SK-N-MC (cell line): Measurements from ENCODE around the gene ADAM33.

Experiments
- EZH2 ChIP-seq: fragments of 200-600 bp; sonication (generic); IDR thresholded peaks from one replicate; pipeline ENCODE4 v1.6.1; 2017; ENCODE audit warnings: antibody characterized with exemption
- FOXP2 ChIP-seq: optimal IDR thresholded peaks from 2 replicates; pipeline ENCODE3; 2011; ENCODE audit warnings: mild to moderate bottlenecking, moderate library complexity; ENCODE audit not compliant: insufficient read depth; ENCODE audit errors: extremely low read length, control extremely low read depth
- POLR2AphosphoS5 ChIP-seq: IDR thresholded peaks from 2 replicates; pipeline ENCODE4 v1.6.1; 2012; ENCODE audit warnings: mild to moderate bottlenecking, low read depth, low read length, borderline replicate concordance

- TF ChIP-seq EZH2 = no peak
- no peak for TF ChIP-seq POLR2AphosphoS5
- no peak for TF ChIP-seq FOXP2
These were observed 18.6 kb downstream of the ADAM33 start, which contains the start of gene GFRA4 for GRCh38 chr20:3663031-3663701.
